ENCODE results near the gene MDFI.

GRCh38 chr6:41656002-41656691 lies 17.9 kb downstream of the MDFI start:
- TF ChIP-seq POLR2A (IDR thresholded peaks at IDR 0.05) (no peak), CTCF (IDR thresholded peaks at IDR 0.05) (no peak)

Data from testis (tissue), 2 donors.